GM19025 (cell line): ENCODE measurements around the gene JPT1.

ENCODE experiments used
- ATAC-seq: cut with Tn5 transposase; IDR thresholded peaks from one replicate; pipeline ENCODE4 v1.9.1; 2021; ENCODE audit warnings: mild to moderate bottlenecking, low read depth, moderate library complexity; ENCODE audit not compliant: unreplicated experiment

Gene JPT1

GRCh38 chr17:75087558-75088453, 66.5 kb downstream of the JPT1 start, which contains the start of gene SLC16A5:
SLC16A5 (plus strand) TSS chr17:75087954; CDS start chr17:75093637, 5,683 bp downstream.
- ATAC-seq, result peak; percentile 45

- no peak for ATAC-seq
Measured at GRCh38 chr17:75087182-75087557, 67.1 kb downstream of the JPT1 start.

- no peak for ATAC-seq
Measured at GRCh38 chr17:75086496-75087181, 67.7 kb downstream of the JPT1 start.
